ENCODE measurements around the gene GPC6. TPM values are rescaled to one million over a fixed set of nuclear protein-coding genes. Genes with fewer than 3 reads are reported as not detected.

Gene GPC6
- total RNA-seq, 2 experiments from 2014 or later: not detected

DNA sequence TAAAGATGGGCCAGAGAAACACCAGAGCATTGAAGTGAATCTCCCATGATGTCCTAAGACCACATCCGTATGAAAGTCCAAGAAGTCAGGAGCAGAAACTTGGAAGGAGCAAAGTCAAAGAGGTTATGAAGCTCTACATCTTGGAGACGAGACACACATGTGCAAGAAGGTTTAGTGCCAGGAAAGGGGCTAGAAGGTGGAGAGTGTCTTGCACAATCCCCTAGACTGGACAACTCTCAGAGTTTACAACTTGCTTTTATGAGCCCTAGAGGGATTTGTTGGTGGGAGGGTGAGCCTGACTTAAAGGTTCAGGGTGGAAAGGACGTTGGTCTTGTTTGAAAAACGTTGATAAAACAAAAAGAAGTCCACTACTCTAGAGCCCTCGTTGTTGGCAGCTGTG is 150.6 kb downstream of the GPC6 start:
- ChIA-PET POLR2A (no interaction called here), CTCF (no interaction called here)
- Mint-ChIP-seq H3K9me3 (no peaks in the 10 kb centered on the region), H3K4me3 (no peak overlapping the region), H3K27me3 (no peaks in the 10 kb centered on the region), H3K27ac (no peak overlapping the region), H3K4me1 (ENCODE audit: low read depth) (no peaks in the 10 kb centered on the region), H3K36me3 (no peaks in the 10 kb centered on the region)
- DNase-seq: no peak
- intact Hi-C loops (cut with micrococcal nuclease): no loop called here

DNA sequence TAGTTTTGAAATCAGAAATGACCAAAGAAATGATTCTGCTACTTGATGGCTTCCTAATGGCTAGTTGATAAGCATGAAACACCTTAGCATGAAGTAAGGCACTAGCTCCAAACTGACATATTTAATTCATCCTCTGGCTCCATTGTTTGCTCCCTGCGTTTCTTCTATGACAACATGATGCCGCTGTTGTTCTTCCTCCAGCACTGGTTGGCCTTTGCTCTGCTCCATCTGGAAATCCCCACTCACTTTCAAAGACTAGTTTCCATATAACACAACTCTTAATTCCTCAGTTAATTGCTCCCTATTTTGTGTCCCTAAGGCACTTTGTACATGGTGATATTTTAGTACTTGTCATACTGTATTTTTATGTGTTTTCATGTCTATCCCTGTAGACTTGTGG is 151.6 kb downstream of the GPC6 start:
- H3K27me3 Mint-ChIP-seq: no peaks in the 10 kb centered on the region
- H3K4me3 Mint-ChIP-seq: no peak overlapping the region
- ChIA-PET CTCF (no interaction called here), POLR2A (no interaction called here)
- no peaks in the 10 kb centered on the region for H3K4me1 Mint-ChIP-seq (ENCODE audit: low read depth)
- no peak overlapping the region for H3K27ac Mint-ChIP-seq
- intact Hi-C loops (cut with micrococcal nuclease): no loop called here
- H3K9me3 Mint-ChIP-seq: no peaks in the 10 kb centered on the region
- H3K36me3 Mint-ChIP-seq: no peaks in the 10 kb centered on the region
- DNase-seq: no peak

DNA sequence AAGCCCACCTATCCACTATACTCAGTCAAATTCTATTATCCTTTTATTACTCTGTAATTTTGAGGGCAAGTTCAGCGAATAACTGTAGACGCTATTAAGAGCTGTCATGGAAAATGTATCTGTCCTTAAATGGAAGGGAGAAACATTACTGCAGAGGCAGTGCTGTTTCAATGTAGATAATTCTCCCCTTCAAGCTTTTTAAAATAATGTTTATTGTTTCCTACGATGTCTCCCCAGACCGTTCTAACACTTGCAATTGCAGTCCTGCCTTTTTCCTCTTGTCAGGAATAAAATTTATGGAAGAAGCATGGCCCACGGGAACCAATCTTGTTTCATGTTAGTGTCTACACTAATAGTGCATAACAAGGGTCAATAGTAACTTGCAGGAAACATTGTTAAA is 159.5 kb downstream of the GPC6 start:
- intact Hi-C loops (cut with micrococcal nuclease): no loop called here
- CTCF ChIA-PET: no interaction called here

DNA sequence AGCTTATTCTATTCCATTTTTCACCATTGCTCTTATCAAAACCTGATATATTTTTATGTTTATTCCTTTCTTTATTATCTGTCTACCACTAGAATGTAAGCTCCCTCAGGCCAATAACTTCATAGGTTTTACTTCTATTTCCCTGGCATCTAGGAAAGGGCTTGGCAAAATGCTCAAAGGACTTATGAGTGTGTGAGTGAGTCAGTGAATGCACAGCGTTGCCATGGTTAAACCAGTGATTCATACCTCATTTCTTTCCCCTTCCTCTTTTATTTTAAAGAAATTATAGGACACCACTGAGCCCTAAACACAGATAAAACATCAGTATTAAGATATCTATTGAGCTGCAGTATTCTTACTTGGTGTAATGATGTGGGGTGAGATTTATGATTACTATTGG is 162.1 kb downstream of the GPC6 start:
- H3K36me3 Mint-ChIP-seq: no peaks in the 10 kb centered on the region
- ChIA-PET POLR2A (no interaction called here), CTCF (no interaction called here)
- intact Hi-C loops (cut with micrococcal nuclease): no loop called here
- DNase-seq: no peak
- H3K27me3 Mint-ChIP-seq: no peaks in the 10 kb centered on the region
- H3K27ac Mint-ChIP-seq: no peak overlapping the region
- H3K4me3 Mint-ChIP-seq: no peak overlapping the region
- H3K4me1 Mint-ChIP-seq (ENCODE audit: low read depth): no peaks in the 10 kb centered on the region
- no peaks in the 10 kb centered on the region for H3K9me3 Mint-ChIP-seq

More for the DNA sequence above, 159.5 kb downstream of the GPC6 start:
- Mint-ChIP-seq H3K36me3 (no peaks in the 10 kb centered on the region), H3K4me3 (no peak overlapping the region), H3K27ac (no peak overlapping the region), H3K4me1 (ENCODE audit: low read depth) (no peaks in the 10 kb centered on the region), H3K9me3 (no peaks in the 10 kb centered on the region), H3K27me3 (no peaks in the 10 kb centered on the region)
- POLR2A ChIA-PET: no interaction called here
- DNase-seq: no peak

DNA sequence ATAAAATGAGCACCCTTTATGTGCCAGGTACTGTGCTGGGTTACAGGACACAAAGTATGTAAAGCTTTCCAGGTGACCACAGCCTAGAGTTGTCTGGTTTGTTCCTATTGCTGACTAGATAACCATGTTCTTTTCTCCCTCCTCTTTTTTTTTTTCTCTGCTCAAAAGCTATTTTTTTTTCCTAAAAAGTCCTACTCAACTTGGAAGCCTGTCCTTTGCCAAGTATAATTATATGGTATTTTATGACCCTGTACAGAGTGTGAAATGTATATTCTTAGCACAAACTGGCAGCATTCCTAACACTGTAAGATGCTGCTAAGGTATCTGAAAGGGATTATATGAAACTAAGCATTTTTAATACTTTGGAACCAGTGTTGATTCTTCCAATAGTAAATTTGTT is 171.0 kb downstream of the GPC6 start:
- CTCF ChIA-PET: no interaction called here
- Mint-ChIP-seq H3K9me3 (no peaks in the 10 kb centered on the region), H3K4me3 (no peak overlapping the region), H3K4me1 (ENCODE audit: low read depth) (no peaks in the 10 kb centered on the region), H3K27me3 (no peaks in the 10 kb centered on the region), H3K27ac (no peak overlapping the region), H3K36me3 (no peaks in the 10 kb centered on the region)
- intact Hi-C loops (cut with micrococcal nuclease): no loop called here
- no peak for DNase-seq
- POLR2A ChIA-PET: no interaction called here

DNA sequence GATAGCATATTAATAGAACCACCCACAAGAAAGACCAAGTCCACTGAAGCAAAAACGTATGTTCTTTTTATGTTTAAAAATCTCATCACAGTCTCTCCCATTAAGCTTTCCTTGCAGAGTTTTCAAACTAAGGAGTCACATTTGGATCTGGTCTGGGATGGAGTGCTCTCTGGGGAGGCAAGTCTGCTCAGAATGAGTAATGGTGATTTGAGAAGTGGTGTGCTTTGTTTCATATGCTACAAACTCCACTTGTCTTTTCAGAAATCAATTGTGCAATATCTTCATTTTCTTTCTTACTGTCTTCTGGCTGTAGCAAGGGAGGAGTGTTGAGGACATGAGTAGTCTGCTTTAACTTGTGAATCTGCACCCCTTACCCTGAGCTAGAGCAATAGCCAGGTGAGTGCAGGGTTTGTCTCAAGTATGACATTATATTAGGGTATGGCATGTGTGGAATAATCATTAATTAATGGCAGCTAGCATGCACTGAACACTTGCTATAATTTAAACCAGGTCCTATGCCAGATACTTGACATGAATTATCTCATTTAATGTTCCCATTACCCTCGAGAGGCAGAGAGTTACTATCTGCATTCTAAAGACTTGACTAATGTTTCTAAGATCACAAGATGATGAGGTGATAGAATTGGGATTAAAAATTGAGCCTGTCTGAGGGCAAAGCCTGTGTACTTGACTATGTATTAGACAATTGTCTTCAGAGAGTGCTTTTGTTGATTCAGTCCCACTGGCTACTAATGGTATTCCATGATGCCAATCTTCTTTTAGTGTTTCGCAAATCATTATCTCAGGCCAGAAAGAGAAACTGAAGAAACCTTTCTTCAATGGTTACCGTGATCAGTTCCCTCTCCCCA is 171.8 kb downstream of the GPC6 start:
- ChIA-PET POLR2A (no interaction called here), CTCF (no interaction called here)
- H3K27me3 Mint-ChIP-seq: no peaks in the 10 kb centered on the region
- H3K36me3 Mint-ChIP-seq: no peaks in the 10 kb centered on the region
- no peak overlapping the region for H3K27ac Mint-ChIP-seq
- H3K4me1 Mint-ChIP-seq (ENCODE audit: low read depth): no peaks in the 10 kb centered on the region
- intact Hi-C loops (cut with micrococcal nuclease): no loop called here
- H3K9me3 Mint-ChIP-seq: no peaks in the 10 kb centered on the region
- H3K4me3 Mint-ChIP-seq: no peak overlapping the region
- no peak for DNase-seq

DNA sequence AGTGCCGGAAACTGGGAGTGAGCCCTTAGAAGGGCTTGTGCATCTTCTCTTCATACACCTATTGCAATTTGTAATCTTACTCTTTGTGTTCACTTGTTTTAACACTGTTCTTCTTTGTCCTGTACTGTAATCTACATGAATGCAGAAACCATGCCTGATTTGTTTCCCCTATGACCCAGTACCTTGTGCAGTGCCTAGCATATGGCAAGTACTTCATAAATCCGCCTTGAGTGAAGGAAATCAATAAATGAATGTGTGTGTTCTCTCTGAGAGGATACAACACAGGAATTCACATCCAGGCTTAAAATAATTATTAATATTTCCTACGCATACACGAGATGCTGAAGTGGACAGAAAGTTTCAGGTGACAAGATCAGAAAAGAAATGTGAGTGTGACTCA is 172.6 kb downstream of the GPC6 start:
- H3K9me3 Mint-ChIP-seq: no peaks in the 10 kb centered on the region
- no peaks in the 10 kb centered on the region for H3K4me1 Mint-ChIP-seq (ENCODE audit: low read depth)
- no peaks in the 10 kb centered on the region for H3K36me3 Mint-ChIP-seq
- H3K27me3 Mint-ChIP-seq: no peaks in the 10 kb centered on the region
- intact Hi-C loops (cut with micrococcal nuclease): no loop called here
- ChIA-PET CTCF (no interaction called here), POLR2A (no interaction called here)
- no peak for DNase-seq
- no peak overlapping the region for H3K4me3 Mint-ChIP-seq
- H3K27ac Mint-ChIP-seq: no peak overlapping the region

DNA sequence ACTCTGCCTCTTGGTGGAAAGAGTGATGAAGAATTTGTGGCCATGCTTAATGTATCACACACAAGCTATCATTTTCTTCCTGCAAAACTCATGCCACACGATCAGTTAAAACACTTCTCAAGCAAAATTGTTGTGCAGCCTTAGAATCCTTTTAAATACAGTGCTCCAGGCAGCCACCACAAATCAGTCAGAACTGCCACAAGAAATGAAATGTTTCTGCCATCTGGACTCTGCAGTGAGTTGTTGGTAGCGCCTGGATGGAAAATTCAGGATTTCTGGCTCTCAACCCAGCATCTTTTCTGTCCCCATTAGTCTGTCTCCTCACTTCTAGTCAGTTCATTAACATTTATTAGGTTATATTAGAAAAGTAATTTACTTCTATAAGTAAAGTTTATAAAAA is 179.5 kb downstream of the GPC6 start:
- ChIA-PET POLR2A (no interaction called here), CTCF (interaction anchor here (0.5 kb wide), 1 partner anchor 71 kb away, joined by 3 read pairs; no protein-coding TSS in a partner anchor)
- H3K4me3 Mint-ChIP-seq: no peak overlapping the region
- intact Hi-C loops (cut with micrococcal nuclease): no loop called here
- H3K36me3 Mint-ChIP-seq: no peaks in the 10 kb centered on the region
- no peaks in the 10 kb centered on the region for H3K9me3 Mint-ChIP-seq
- H3K27ac Mint-ChIP-seq: no peak overlapping the region
- DNase-seq: no peak
- H3K4me1 Mint-ChIP-seq (ENCODE audit: low read depth): no peaks in the 10 kb centered on the region
- no peaks in the 10 kb centered on the region for H3K27me3 Mint-ChIP-seq

DNA sequence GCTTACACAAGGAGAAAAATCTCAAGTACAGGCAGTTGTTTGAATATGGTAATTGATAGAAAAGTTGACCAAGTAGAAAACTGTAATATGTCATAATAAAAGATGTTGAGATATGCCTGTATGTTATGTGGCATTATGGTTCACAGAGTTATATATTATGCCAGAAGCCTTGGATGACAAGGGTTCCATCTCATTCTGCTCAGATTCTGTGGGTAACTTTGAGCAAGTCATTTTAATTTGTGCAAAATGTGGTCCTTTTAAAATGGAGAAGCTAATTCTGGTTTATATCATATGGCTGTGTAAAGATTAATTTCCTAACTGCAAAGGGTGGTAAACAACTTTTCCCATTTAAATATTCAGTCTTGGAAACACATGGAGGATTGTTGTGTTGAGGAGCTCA is 180.9 kb downstream of the GPC6 start:
- no peaks in the 10 kb centered on the region for H3K36me3 Mint-ChIP-seq
- H3K9me3 Mint-ChIP-seq: no peaks in the 10 kb centered on the region
- no peaks in the 10 kb centered on the region for H3K27me3 Mint-ChIP-seq
- H3K27ac Mint-ChIP-seq: no peak overlapping the region
- no peaks in the 10 kb centered on the region for H3K4me1 Mint-ChIP-seq (ENCODE audit: low read depth)
- POLR2A ChIA-PET: no interaction called here
- CTCF ChIA-PET: no interaction called here
- intact Hi-C loops (cut with micrococcal nuclease): no loop called here
- H3K4me3 Mint-ChIP-seq: no peak overlapping the region
- no peak for DNase-seq

DNA sequence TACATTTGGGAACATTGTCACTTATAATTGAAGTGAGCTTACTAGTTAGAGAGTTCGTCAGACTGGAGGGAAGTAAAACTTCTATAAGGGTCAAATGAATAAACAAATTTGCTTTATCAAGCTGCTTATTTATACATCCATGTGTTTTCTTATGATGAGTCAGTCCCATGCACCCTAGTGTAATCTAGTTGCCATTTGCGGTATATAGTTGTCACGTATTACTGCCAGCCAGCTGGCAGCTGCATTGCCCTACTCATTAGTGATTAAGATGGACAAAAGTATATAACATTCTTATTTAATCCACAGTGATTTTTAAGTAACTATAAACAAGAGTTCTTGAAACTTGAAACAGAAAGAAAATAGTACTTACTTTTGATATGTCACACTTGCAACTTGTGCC is 182.4 kb downstream of the GPC6 start:
- DNase-seq: no peak
- no peaks in the 10 kb centered on the region for H3K36me3 Mint-ChIP-seq
- no peak overlapping the region for H3K4me3 Mint-ChIP-seq
- no peaks in the 10 kb centered on the region for H3K4me1 Mint-ChIP-seq (ENCODE audit: low read depth)
- CTCF ChIA-PET: interaction anchor here (1.2 kb wide), 1 partner anchor 12 kb away, joined by 3 read pairs; no protein-coding TSS in a partner anchor
- H3K27me3 Mint-ChIP-seq: no peaks in the 10 kb centered on the region
- POLR2A ChIA-PET: no interaction called here
- no peaks in the 10 kb centered on the region for H3K9me3 Mint-ChIP-seq
- H3K27ac Mint-ChIP-seq: no peak overlapping the region
- intact Hi-C loops (cut with micrococcal nuclease): no loop called here

DNA sequence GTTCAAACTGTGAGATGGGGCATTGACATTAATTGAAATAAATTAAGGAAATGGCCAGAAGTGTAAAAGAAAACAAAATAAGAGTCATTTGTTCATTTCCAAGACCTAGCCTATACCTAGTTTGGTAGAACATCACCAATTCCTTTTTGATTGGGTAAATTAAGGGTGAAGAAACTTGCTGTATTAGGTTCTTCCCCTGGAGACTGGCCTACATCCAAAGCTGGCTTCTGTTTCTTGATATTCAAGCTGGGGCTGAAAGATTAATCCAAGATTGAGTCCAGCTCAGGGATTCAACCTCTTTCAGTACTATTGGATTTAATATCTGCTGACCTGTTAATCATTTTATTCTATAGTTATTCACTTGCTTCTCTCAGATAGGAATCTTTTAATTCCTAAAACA is 183.2 kb downstream of the GPC6 start:
- ChIA-PET CTCF (interaction anchor here (1.2 kb wide), 1 partner anchor 13 kb away, joined by 3 read pairs; no protein-coding TSS in a partner anchor), POLR2A (no interaction called here)
- intact Hi-C loops (cut with micrococcal nuclease): no loop called here
- no peaks in the 10 kb centered on the region for H3K36me3 Mint-ChIP-seq
- no peaks in the 10 kb centered on the region for H3K27me3 Mint-ChIP-seq
- no peak overlapping the region for H3K4me3 Mint-ChIP-seq
- H3K27ac Mint-ChIP-seq: no peak overlapping the region
- no peak for DNase-seq
- H3K4me1 Mint-ChIP-seq (ENCODE audit: low read depth): no peaks in the 10 kb centered on the region
- no peaks in the 10 kb centered on the region for H3K9me3 Mint-ChIP-seq

DNA sequence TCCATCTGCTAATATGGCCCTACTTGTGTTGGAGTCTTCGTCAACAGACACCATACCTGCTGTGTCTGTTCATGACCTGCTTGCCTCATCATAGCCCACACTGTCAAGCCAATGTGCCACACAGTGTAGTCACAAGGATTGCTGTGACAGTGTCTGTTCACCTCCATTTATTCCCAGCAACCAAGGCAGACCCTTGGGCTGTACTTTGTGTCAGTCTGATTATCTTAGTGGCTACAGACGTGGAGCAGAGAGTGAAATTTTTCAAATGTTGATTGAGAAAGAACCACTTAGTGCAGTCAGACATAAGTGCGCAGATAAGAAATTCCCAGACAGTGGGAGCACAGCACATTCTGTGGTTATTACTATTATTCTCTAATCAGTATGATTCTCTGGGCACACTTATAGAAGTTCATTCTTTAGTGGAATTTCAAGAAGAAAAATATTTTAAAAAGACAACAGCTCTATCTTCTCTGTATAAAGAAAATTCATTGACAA is 184.6 kb downstream of the GPC6 start:
- Mint-ChIP-seq H3K4me1 (ENCODE audit: low read depth) (no peaks in the 10 kb centered on the region), H3K4me3 (no peak overlapping the region), H3K27ac (no peak overlapping the region), H3K36me3 (no peaks in the 10 kb centered on the region), H3K27me3 (no peaks in the 10 kb centered on the region), H3K9me3 (no peaks in the 10 kb centered on the region)
- intact Hi-C loops (cut with micrococcal nuclease): no loop called here
- CTCF ChIA-PET: no interaction called here
- DNase-seq: no peak
- POLR2A ChIA-PET: no interaction called here

DNA sequence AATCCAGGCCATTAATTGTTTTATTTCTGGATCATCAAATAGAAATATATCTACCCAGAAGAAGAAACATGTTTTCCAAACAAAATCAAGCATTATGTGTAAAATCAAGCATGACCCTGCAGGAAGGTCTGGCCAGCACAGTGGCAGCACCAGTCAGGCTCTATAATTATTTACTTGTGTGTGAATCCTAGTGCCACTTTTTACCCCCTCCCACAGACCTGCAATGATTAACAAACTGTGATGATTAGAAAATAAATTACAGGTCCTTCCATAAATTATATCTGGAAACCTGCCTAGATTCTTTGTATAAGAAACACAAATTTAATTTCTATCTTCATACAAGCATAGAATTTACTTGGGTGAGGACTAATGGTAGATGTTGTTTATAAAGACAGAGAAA is 186.1 kb downstream of the GPC6 start:
- ChIA-PET CTCF (no interaction called here), POLR2A (no interaction called here)
- intact Hi-C loops (cut with micrococcal nuclease): no loop called here
- DNase-seq: no peak
- Mint-ChIP-seq H3K27me3 (no peaks in the 10 kb centered on the region), H3K9me3 (no peaks in the 10 kb centered on the region), H3K27ac (no peak overlapping the region), H3K4me1 (ENCODE audit: low read depth) (no peaks in the 10 kb centered on the region), H3K36me3 (no peaks in the 10 kb centered on the region), H3K4me3 (no peak overlapping the region)
